Naive thymus-derived CD4-positive, alpha-beta T cell (primary cell): Measurements from ENCODE around the gene ATP8B4. TPM values are rescaled to one million over a fixed set of nuclear protein-coding genes. Genes with fewer than 3 reads are reported as not detected.

Source experiments
- ATAC-seq: fragments of 150-1000 bp; cut with Tn5 transposase; 2 replicates; pipeline ENCODE4 v1.10.0; 2021; ENCODE audit warnings: mild to moderate bottlenecking, moderate library complexity
- CTCF ChIA-PET: fragments of 350-600 bp; sonication (Branson Sonifier 250); formaldehyde crosslinking; loops from one replicate; lab custom pipeline; 2021; ENCODE audit warnings: antibody characterized with exemption; lab: Charles Lee
- POLR2A ChIA-PET: fragments of 350-600 bp; sonication (Branson Sonifier 250); formaldehyde crosslinking; loops from one replicate; lab custom pipeline; 2021; ENCODE audit warnings: antibody characterized with exemption, inconsistent platforms; lab: Charles Lee
- DNase-seq, 9 donors: peaks; one replicate each; pipeline versions ENCODE4 v3.0.0 to v3.0.0-alpha.2; 2020 to 2022; ENCODE audit warnings: mixed read lengths in 1 of 9
- H3K27ac ChIP-seq: one replicate; pipeline ENCODE4 v1.7.0; 2013; ENCODE audit warnings: mild to moderate bottlenecking, low read depth, low read length, moderate library complexity
- H3K27me3 ChIP-seq, 2 donors: one replicate each; pipeline ENCODE4 v1.7.0; 2013; ENCODE audit warnings: low read length in 2 of 2, mild to moderate bottlenecking in 2 of 2, moderate library complexity in 2 of 2; ENCODE audit not compliant: control insufficient read depth in 2 of 2, insufficient read depth in 2 of 2
- H3K36me3 ChIP-seq, 3 experiments: 1 replicate in 2 of 3; 2 replicates in 1 of 3; pipeline ENCODE4 v1.7.0; 2013; ENCODE audit warnings: low read length in 3 of 3, mild to moderate bottlenecking in 3 of 3, moderate library complexity in 1 of 3; ENCODE audit not compliant: insufficient read depth in 3 of 3, control insufficient read depth in 2 of 3
- H3K4me1 ChIP-seq, 2 donors: one replicate each; pipeline ENCODE4 v1.7.0; 2013; ENCODE audit warnings: low read length in 2 of 2, mild to moderate bottlenecking in 2 of 2, moderate library complexity in 1 of 2; ENCODE audit not compliant: control insufficient read depth in 2 of 2, insufficient read depth in 2 of 2
- H3K4me3 ChIP-seq: 2 replicates; pipeline ENCODE4 v1.7.0; 2013; ENCODE audit warnings: mild to moderate bottlenecking, low read length
- H3K9me3 ChIP-seq, 3 experiments: 1 replicate in 2 of 3; 2 replicates in 1 of 3; pipeline ENCODE4 v1.7.0; 2013; ENCODE audit warnings: low read length in 3 of 3; ENCODE audit not compliant: control insufficient read depth in 2 of 3
- H3K27ac Mint-ChIP-seq, 9 donors: one replicate each; pipeline ENCODE4 v1.8.0; 2020 to 2022; ENCODE audit warnings: mixed read lengths in 9 of 9, mild to moderate bottlenecking in 8 of 9, moderate library complexity in 5 of 9, inconsistent platforms in 2 of 9
- H3K27me3 Mint-ChIP-seq, 5 donors: one replicate each; pipeline ENCODE4 v1.8.0; 2021 to 2022; ENCODE audit warnings: mixed read lengths in 5 of 5, mild to moderate bottlenecking in 1 of 5
- H3K36me3 Mint-ChIP-seq, 5 donors: one replicate each; pipeline ENCODE4 v1.8.0; 2020 to 2022; ENCODE audit warnings: mixed read lengths in 5 of 5, mild to moderate bottlenecking in 3 of 5, inconsistent platforms in 1 of 5
- H3K4me1 Mint-ChIP-seq, 7 donors: one replicate each; pipeline ENCODE4 v1.8.0; 2020 to 2022; ENCODE audit warnings: mixed read lengths in 7 of 7, mild to moderate bottlenecking in 3 of 7, inconsistent platforms in 1 of 7
- H3K4me3 Mint-ChIP-seq, 10 donors: one replicate each; pipeline ENCODE4 v1.8.0; 2020 to 2022; ENCODE audit warnings: mild to moderate bottlenecking in 10 of 10, mixed read lengths in 10 of 10, moderate library complexity in 6 of 10, inconsistent platforms in 2 of 10
- H3K9me3 Mint-ChIP-seq, 11 donors: one replicate each; pipeline ENCODE4 v1.8.0; 2020 to 2022; ENCODE audit warnings: mixed read lengths in 11 of 11, mild to moderate bottlenecking in 4 of 11, inconsistent platforms in 1 of 11, moderate library complexity in 1 of 11
- intact Hi-C, 2 donors: fragments of 100-400 bp; cut with micrococcal nuclease; formaldehyde crosslinking; loops; one replicate each; pipeline ENCODE4 v1.15.1; 2023
- polyA plus RNA-seq, 2 donors: library from polyadenylated mRNA; unstranded; fragments of 300-500 nt; fragmentation: Illumina TruSeq; gene quantifications; one replicate each; pipeline ENCODE4 v1.2.3, GENCODE V29; 2021
- total RNA-seq, 6 experiments: library from RNA in 5 of 6; stranded (reverse) in 5 of 6; gene quantifications; 1 replicate in 5 of 6; 2 replicates in 1 of 6; pipeline ENCODE4 v1.2.3 and lab custom pipeline; 2021 to 2026

Gene ATP8B4
- total and polyA plus RNA-seq, 7 experiments from 2014 or later, result 0.92 to 24.3 (median 5.0) TPM; not detected in 2

GRCh38 chr15:50057196-50057595 is 61.8 kb downstream of the ATP8B4 start:
- Mint-ChIP-seq H3K4me3 (no peak overlapping the region), H3K4me1 (peaks cover 0 to 62% (median 0%) of the 10 kb centered on the region in 7 donors), H3K9me3 (peaks cover 0 to 3% (median 0%) of the 10 kb centered on the region in 11 donors), H3K36me3 (peaks cover 0 to 14% (median 0%) of the 10 kb centered on the region in 5 donors), H3K27ac (no peak overlapping the region), H3K27me3 (peaks cover 0 to 42% (median 13%) of the 10 kb centered on the region in 5 donors)
- H3K4me1 ChIP-seq, result no peaks in the 10 kb centered on the region
- CTCF ChIA-PET, result no interaction called here
- DNase-seq, result no peak
- intact Hi-C loops, result no loop called here
- H3K9me3 ChIP-seq, result no peaks in the 10 kb centered on the region
- no peak for ATAC-seq
- H3K4me3 ChIP-seq, result no peak overlapping the region
- H3K27ac ChIP-seq, result no peak overlapping the region
- H3K27me3 ChIP-seq, result no peaks in the 10 kb centered on the region
- POLR2A ChIA-PET, result no interaction called here
- no peaks in the 10 kb centered on the region for H3K36me3 ChIP-seq

GRCh38 chr15:50055750-50056157 is 63.3 kb downstream of the ATP8B4 start:
- CTCF ChIA-PET, result no interaction called here
- ATAC-seq, result peak; percentile 48
- peak overlapping the region in 1 of 9 donors; percentile 30 for H3K27ac Mint-ChIP-seq
- DNase-seq, result no peak
- Histone ChIP-seq H3K9me3 (no peaks in the 10 kb centered on the region), H3K4me1 (no peaks in the 10 kb centered on the region), H3K36me3 (no peaks in the 10 kb centered on the region), H3K27ac (no peak overlapping the region), H3K4me3 (no peak overlapping the region), H3K27me3 (no peaks in the 10 kb centered on the region)
- peaks cover 0 to 13% (median 0%) of the 10 kb centered on the region in 5 donors for H3K36me3 Mint-ChIP-seq
- H3K4me1 Mint-ChIP-seq, result peaks cover 0 to 61% (median 0%) of the 10 kb centered on the region in 7 donors
- H3K27me3 Mint-ChIP-seq, result peaks cover 0 to 47% (median 15%) of the 10 kb centered on the region in 5 donors
- H3K4me3 Mint-ChIP-seq, result no peak overlapping the region
- intact Hi-C loops, result no loop called here
- H3K9me3 Mint-ChIP-seq, result peaks cover 0 to 3% (median 0%) of the 10 kb centered on the region in 11 donors
- POLR2A ChIA-PET, result no interaction called here

GRCh38 chr15:50055332-50055731 is 63.7 kb downstream of the ATP8B4 start:
- peaks cover 0 to 3% (median 0%) of the 10 kb centered on the region in 11 donors for H3K9me3 Mint-ChIP-seq
- Histone ChIP-seq H3K4me3 (no peak overlapping the region), H3K36me3 (no peaks in the 10 kb centered on the region), H3K9me3 (no peaks in the 10 kb centered on the region), H3K4me1 (no peaks in the 10 kb centered on the region), H3K27ac (no peak overlapping the region), H3K27me3 (no peaks in the 10 kb centered on the region)
- POLR2A ChIA-PET, result no interaction called here
- peaks cover 0 to 47% (median 15%) of the 10 kb centered on the region in 5 donors for H3K27me3 Mint-ChIP-seq
- DNase-seq (no peak), ATAC-seq (peak; percentile 38)
- H3K4me3 Mint-ChIP-seq, result no peak overlapping the region
- peaks cover 0 to 57% (median 0%) of the 10 kb centered on the region in 7 donors for H3K4me1 Mint-ChIP-seq
- H3K36me3 Mint-ChIP-seq, result peaks cover 0 to 13% (median 0%) of the 10 kb centered on the region in 5 donors
- CTCF ChIA-PET, result interaction anchor here (0.7 kb wide), 1 partner anchor 90 kb away, joined by 3 read pairs; no protein-coding TSS in a partner anchor
- H3K27ac Mint-ChIP-seq, result peak overlapping the region in 1 of 9 donors; percentile 30
- intact Hi-C loops, result no loop called here

- Mint-ChIP-seq H3K36me3 (peaks cover 0 to 18% (median 0%) of the 10 kb centered on the region in 5 donors), H3K4me3 (no peak overlapping the region), H3K4me1 (peaks cover 0 to 39% (median 0%) of the 10 kb centered on the region in 7 donors), H3K9me3 (peaks cover 0 to 3% (median 0%) of the 10 kb centered on the region in 11 donors), H3K27me3 (peaks cover 0 to 39% (median 12%) of the 10 kb centered on the region in 5 donors), H3K27ac (no peak overlapping the region)
- no peak overlapping the region for H3K4me3 ChIP-seq
- intact Hi-C loops, result loop anchor here (2.0 to 5.0 kb wide), 2 partner anchors 816 to 1190 kb away; no protein-coding TSS in a partner anchor
- ATAC-seq (no peak), DNase-seq (no peak)
- H3K4me1 ChIP-seq, result no peaks in the 10 kb centered on the region
- no peak overlapping the region for H3K27ac ChIP-seq
- no peaks in the 10 kb centered on the region for H3K27me3 ChIP-seq
- POLR2A ChIA-PET, result no interaction called here
- H3K9me3 ChIP-seq, result no peaks in the 10 kb centered on the region
- CTCF ChIA-PET, result no interaction called here
- H3K36me3 ChIP-seq, result no peaks in the 10 kb centered on the region
Measured at GRCh38 chr15:50053055-50053856, 65.8 kb downstream of the ATP8B4 start.

- no peak overlapping the region for H3K4me3 ChIP-seq
- ChIA-PET CTCF (no interaction called here), POLR2A (no interaction called here)
- peaks cover 0 to 40% (median 12%) of the 10 kb centered on the region in 5 donors for H3K27me3 Mint-ChIP-seq
- H3K9me3 ChIP-seq, result no peaks in the 10 kb centered on the region
- intact Hi-C loops, result loop anchor here (2.0 to 5.0 kb wide), 2 partner anchors 815 to 1189 kb away; no protein-coding TSS in a partner anchor
- H3K9me3 Mint-ChIP-seq, result peaks cover 0 to 3% (median 0%) of the 10 kb centered on the region in 11 donors
- peaks cover 0 to 33% (median 0%) of the 10 kb centered on the region in 7 donors for H3K4me1 Mint-ChIP-seq
- ATAC-seq, result peak; percentile 50
- no peak overlapping the region for H3K27ac ChIP-seq
- DNase-seq, result peak in 1 of 9 donors; percentile 1
- no peaks in the 10 kb centered on the region for H3K36me3 ChIP-seq
- H3K27me3 ChIP-seq, result no peaks in the 10 kb centered on the region
- H3K36me3 Mint-ChIP-seq, result peaks cover 0 to 21% (median 0%) of the 10 kb centered on the region in 5 donors
- no peak overlapping the region for H3K4me3 Mint-ChIP-seq
- peak overlapping the region in 1 of 9 donors; percentile 40 for H3K27ac Mint-ChIP-seq
- no peaks in the 10 kb centered on the region for H3K4me1 ChIP-seq
Measured at GRCh38 chr15:50051811-50052419, 67.1 kb downstream of the ATP8B4 start.

- no peak overlapping the region for H3K27ac Mint-ChIP-seq
- no peaks in the 10 kb centered on the region for H3K4me1 ChIP-seq
- CTCF ChIA-PET, result no interaction called here
Measured at GRCh38 chr15:50050986-50051743, 67.9 kb downstream of the ATP8B4 start.

More at GRCh38 chr15:50050986-50051743, 67.9 kb downstream of the ATP8B4 start:
- no peaks in the 10 kb centered on the region for H3K27me3 ChIP-seq
- intact Hi-C loops, result loop anchor here in 1 of 2 donors (5.0 kb wide), 1 partner anchor 814 kb away; no protein-coding TSS in a partner anchor
- Mint-ChIP-seq H3K4me1 (peaks cover 0 to 38% (median 0%) of the 10 kb centered on the region in 7 donors), H3K4me3 (no peak overlapping the region), H3K9me3 (peaks cover 0 to 3% (median 0%) of the 10 kb centered on the region in 11 donors), H3K27me3 (peaks cover 0 to 40% (median 12%) of the 10 kb centered on the region in 5 donors), H3K36me3 (peaks cover 0 to 20% (median 0%) of the 10 kb centered on the region in 5 donors)
- ATAC-seq (peak; percentile 39), DNase-seq (no peak)
- H3K9me3 ChIP-seq, result no peaks in the 10 kb centered on the region
- no peak overlapping the region for H3K27ac ChIP-seq
- H3K36me3 ChIP-seq, result no peaks in the 10 kb centered on the region
- H3K4me3 ChIP-seq, result no peak overlapping the region
- POLR2A ChIA-PET, result no interaction called here
